Prostate gland (tissue), 2 donors: ENCODE results near the gene AP3M1.

Experiments
- CTCF ChIP-seq, 4 experiments: fragments of 200-600 bp in 2 of 4; fragments of 450-650 bp in 2 of 4; sonication (generic) in 2 of 4; IDR thresholded peaks; 1 replicate in 3 of 4; 2 replicates in 1 of 4; pipeline ENCODE4 v1.5.1; 2016 to 2019; ENCODE audit warnings: antibody characterized with exemption in 4 of 4, mild to moderate bottlenecking in 2 of 4, moderate library complexity in 2 of 4
- POLR2A ChIP-seq: fragments of 450-650 bp; IDR thresholded peaks from one replicate; pipeline ENCODE4 v1.6.1; 2016; ENCODE audit warnings: antibody characterized with exemption, mild to moderate bottlenecking
- POLR2AphosphoS5 ChIP-seq: sonication (generic); formaldehyde crosslinking; IDR thresholded peaks from one replicate; pipeline ENCODE4 v1.6.1; 2017; ENCODE audit warnings: antibody characterized with exemption

- TF ChIP-seq POLR2A, result no peak
- TF ChIP-seq POLR2AphosphoS5, result no peak
- no peak for TF ChIP-seq CTCF (IDR thresholded peaks at IDR 0.05)
These were observed 40.5 kb downstream of the AP3M1 start for GRCh38 chr10:74110120-74110519.
